GM19463 (cell line): Measurements from ENCODE around the gene MET.
A peak's percentile ranks its signal among the peaks of the same experiment; 100 is the strongest.
"Not testable (repeated sequence)": the region's sequence is repeated elsewhere in the genome, so short reads cannot be mapped to it uniquely, and the experiment has no call there.

Experiments used
- ATAC-seq: cut with Tn5 transposase; IDR thresholded peaks from one replicate; pipeline ENCODE4 v1.9.1; 2021; ENCODE audit warnings: mild to moderate bottlenecking, moderate library complexity; ENCODE audit not compliant: unreplicated experiment

The MET gene

GRCh38 chr7:116743835-116744234 lies 71.8 kb downstream of the MET start:
- not testable (repeated sequence) for ATAC-seq

GRCh38 chr7:116746388-116746787 lies 74.4 kb downstream of the MET start:
- ATAC-seq = not testable (repeated sequence)

- not testable (repeated sequence) for ATAC-seq
These were observed 79.1 kb downstream of the MET start for GRCh38 chr7:116751070-116751469.

GRCh38 chr7:116752305-116753074 lies 80.5 kb downstream of the MET start:
- no peak for ATAC-seq

GRCh38 chr7:116753130-116753529 lies 81.1 kb downstream of the MET start:
- ATAC-seq = no peak

GRCh38 chr7:116754186-116754585 lies 82.2 kb downstream of the MET start:
- ATAC-seq = no peak

- ATAC-seq = no peak
These were observed 85.3 kb downstream of the MET start for GRCh38 chr7:116757283-116757682.

GRCh38 chr7:116759642-116760041 lies 87.6 kb downstream of the MET start:
- not testable (repeated sequence) for ATAC-seq

- ATAC-seq = no peak
These were observed 91.0 kb downstream of the MET start for GRCh38 chr7:116762971-116763370.

- ATAC-seq = no peak
These were observed 91.7 kb downstream of the MET start for GRCh38 chr7:116763647-116764046.

- no peak for ATAC-seq
These were observed 94.9 kb downstream of the MET start for GRCh38 chr7:116766881-116767280.

GRCh38 chr7:116769546-116769945 lies 97.5 kb downstream of the MET start:
- no peak for ATAC-seq

- ATAC-seq = no peak
These were observed 98.9 kb downstream of the MET start for GRCh38 chr7:116770941-116771340.

GRCh38 chr7:116771640-116772039 lies 99.6 kb downstream of the MET start:
- no peak for ATAC-seq

- no peak for ATAC-seq
These were observed 100.4 kb downstream of the MET start for GRCh38 chr7:116772423-116772863.

- ATAC-seq = no peak
These were observed 101.1 kb downstream of the MET start for GRCh38 chr7:116772926-116773749.

GRCh38 chr7:116776046-116776445 lies 104.0 kb downstream of the MET start:
- ATAC-seq = no peak

- peak; percentile 75 for ATAC-seq
These were observed 104.8 kb downstream of the MET start for GRCh38 chr7:116776610-116777289.

- ATAC-seq = no peak
These were observed 105.8 kb downstream of the MET start for GRCh38 chr7:116777651-116778281.

GRCh38 chr7:116779216-116779615 lies 107.2 kb downstream of the MET start:
- ATAC-seq = no peak

- ATAC-seq = no peak
These were observed 107.9 kb downstream of the MET start for GRCh38 chr7:116779931-116780330.
